H9 (cell line): Measurements from ENCODE around the gene SPTLC3. TPM values are rescaled to one million over a fixed set of nuclear protein-coding genes. Genes with fewer than 3 reads are reported as not detected.

Experiments
- DNase-seq: peaks from one replicate; pipeline ENCODE4 v3.0.0-alpha.2; 2017
- H2AFZ ChIP-seq: one replicate; pipeline ENCODE4 v1.6.1; 2013; ENCODE audit warnings: mild to moderate bottlenecking, low read length, control low read depth, moderate library complexity
- H2AK5ac ChIP-seq: 2 replicates; pipeline ENCODE4 v1.6.1; 2013; ENCODE audit warnings: low read length, control low read depth, mixed read lengths; ENCODE audit not compliant: insufficient read length
- H2BK120ac ChIP-seq: one replicate; pipeline ENCODE4 v1.6.1; 2013; ENCODE audit warnings: low read depth, mild to moderate bottlenecking, low read length, control low read depth, inconsistent platforms; ENCODE audit not compliant: poor library complexity, severe bottlenecking
- H2BK12ac ChIP-seq: 2 replicates; pipeline ENCODE4 v1.6.1; 2013; ENCODE audit warnings: low read length, control low read depth, mixed read lengths, low read depth; ENCODE audit not compliant: insufficient read length
- H2BK15ac ChIP-seq: 2 replicates; pipeline ENCODE4 v1.6.1; 2013; ENCODE audit warnings: low read depth, low read length, control low read depth
- H2BK20ac ChIP-seq: one replicate; pipeline ENCODE4 v1.6.1; 2013; ENCODE audit warnings: low read depth, mild to moderate bottlenecking, low read length, control low read depth, inconsistent platforms; ENCODE audit not compliant: poor library complexity, severe bottlenecking
- H2BK5ac ChIP-seq: 2 replicates; pipeline ENCODE4 v1.6.1; 2013; ENCODE audit warnings: low read length, control low read depth, mixed read lengths; ENCODE audit not compliant: insufficient read length
- H3K14ac ChIP-seq: 2 replicates; pipeline ENCODE4 v1.6.1; 2013; ENCODE audit warnings: low read length, control low read depth; ENCODE audit not compliant: insufficient read depth
- H3K18ac ChIP-seq: 2 replicates; pipeline ENCODE4 v1.6.1; 2013; ENCODE audit warnings: low read depth, mild to moderate bottlenecking, mixed read lengths, low read length, control low read depth; ENCODE audit not compliant: insufficient read length
- H3K23ac ChIP-seq: 2 replicates; pipeline ENCODE4 v1.6.1; 2013; ENCODE audit warnings: low read length, control low read depth, mixed read lengths, low read depth; ENCODE audit not compliant: insufficient read length
- H3K23me2 ChIP-seq: 2 replicates; pipeline ENCODE4 v1.6.1; 2013; ENCODE audit warnings: low read depth, mild to moderate bottlenecking, mixed read lengths, low read length, control low read depth; ENCODE audit not compliant: insufficient read length, poor library complexity, severe bottlenecking
- H3K27ac ChIP-seq: 2 replicates; pipeline ENCODE4 v1.5.1; 2013; ENCODE audit warnings: low read length, control low read depth, mixed read lengths, low read depth; ENCODE audit not compliant: insufficient read length
- H3K27me3 ChIP-seq: 2 replicates; pipeline ENCODE4 v1.6.1; 2013; ENCODE audit warnings: low read length, control low read depth, inconsistent platforms; ENCODE audit not compliant: insufficient read depth
- H3K4ac ChIP-seq: 2 replicates; pipeline ENCODE4 v1.6.1; 2013; ENCODE audit warnings: low read depth, mild to moderate bottlenecking, control low read depth, inconsistent platforms, low read length, moderate library complexity
- H3K4me1 ChIP-seq: 2 replicates; pipeline ENCODE4 v1.6.1; 2013; ENCODE audit warnings: low read length, control low read depth, inconsistent platforms; ENCODE audit not compliant: insufficient read depth
- H3K4me2 ChIP-seq: 2 replicates; pipeline ENCODE4 v1.6.1; 2013; ENCODE audit warnings: low read length, control low read depth, mixed read lengths; ENCODE audit not compliant: insufficient read length, insufficient read depth
- H3K56ac ChIP-seq: 2 replicates; pipeline ENCODE4 v1.6.1; 2013; ENCODE audit warnings: low read depth, mild to moderate bottlenecking, mixed read lengths, low read length, control low read depth; ENCODE audit not compliant: insufficient read length
- H3K79me1 ChIP-seq: 2 replicates; pipeline ENCODE4 v1.6.1; 2013; ENCODE audit warnings: low read depth, mild to moderate bottlenecking, moderate library complexity, low read length, control low read depth, inconsistent platforms; ENCODE audit not compliant: insufficient read depth, poor library complexity, severe bottlenecking
- H3K79me2 ChIP-seq: 2 replicates; pipeline ENCODE4 v1.6.1; 2013; ENCODE audit warnings: low read length, control low read depth, inconsistent platforms; ENCODE audit not compliant: insufficient read depth
- H3K9ac ChIP-seq: 2 replicates; pipeline ENCODE4 v1.6.1; 2013; ENCODE audit warnings: low read length, control low read depth, mixed read lengths; ENCODE audit not compliant: insufficient read length; ENCODE audit errors: extremely low read depth
- H3K9me3 ChIP-seq: one replicate; pipeline ENCODE4 v1.6.1; 2013; ENCODE audit warnings: low read depth, low read length, inconsistent platforms; ENCODE audit not compliant: control insufficient read depth
- H3T11ph ChIP-seq: one replicate; pipeline ENCODE4 v1.6.1; 2013; ENCODE audit warnings: mild to moderate bottlenecking, low read length, control low read depth, inconsistent platforms
- H4K20me1 ChIP-seq: one replicate; pipeline ENCODE4 v1.6.1; 2013; ENCODE audit not compliant: control insufficient read depth, insufficient read length, insufficient read depth
- H4K5ac ChIP-seq: 2 replicates; pipeline ENCODE4 v1.6.1; 2013; ENCODE audit warnings: low read depth, mild to moderate bottlenecking, mixed read lengths, low read length, control low read depth; ENCODE audit not compliant: insufficient read length
- H4K8ac ChIP-seq: replicated peaks from 2 replicates; pipeline ENCODE4 v1.6.1; 2013; ENCODE audit warnings: low read length, control low read depth, mixed read lengths, low read depth; ENCODE audit not compliant: insufficient read length
- H4K91ac ChIP-seq: 2 replicates; pipeline ENCODE4 v1.6.1; 2013; ENCODE audit warnings: low read depth, mild to moderate bottlenecking, moderate library complexity, mixed read lengths, low read length, control low read depth; ENCODE audit not compliant: insufficient read length
- H3K27ac Mint-ChIP-seq, 3 experiments: 2 replicates in 2 of 3; 3 replicates in 1 of 3; pipeline ENCODE4 v1.8.0; 2020 to 2021; ENCODE audit warnings: mixed read lengths in 3 of 3, mild to moderate bottlenecking in 1 of 3, moderate library complexity in 1 of 3
- H3K27me3 Mint-ChIP-seq: 2 replicates; pipeline ENCODE4 v1.8.0; 2021; ENCODE audit warnings: low read depth, mild to moderate bottlenecking, moderate library complexity, mixed read lengths
- H3K36me3 Mint-ChIP-seq, 3 experiments: 2 replicates in 2 of 3; 3 replicates in 1 of 3; pipeline ENCODE4 v1.8.0; 2020 to 2021; ENCODE audit warnings: low read depth in 3 of 3, mixed read lengths in 3 of 3; ENCODE audit not compliant: insufficient read depth in 1 of 3
- H3K4me1 Mint-ChIP-seq, 2 experiments: 2 replicates each; pipeline ENCODE4 v1.8.0; 2020; ENCODE audit warnings: mixed read lengths in 2 of 2
- H3K4me3 Mint-ChIP-seq, 2 experiments: 2 replicates in 1 of 2; 3 replicates in 1 of 2; pipeline ENCODE4 v1.8.0; 2020 to 2021; ENCODE audit warnings: mild to moderate bottlenecking in 2 of 2, mixed read lengths in 2 of 2, moderate library complexity in 1 of 2
- H3K9me3 Mint-ChIP-seq, 2 experiments: 2 replicates in 1 of 2; 3 replicates in 1 of 2; pipeline ENCODE4 v1.8.0; 2020; ENCODE audit warnings: mild to moderate bottlenecking in 2 of 2, mixed read lengths in 2 of 2, moderate library complexity in 1 of 2
- WGBS: extraction: QIAGEN DNeasy Blood & Tissue Kit; methylation state at CpG from one replicate; pipeline ENCODE4 v1.1.7; 2013; ENCODE audit warnings: missing lambda C conversion rate, low lambda C conversion rate, mixed read lengths; ENCODE audit not compliant: insufficient read length; ENCODE audit errors: extremely low coverage; 5-methylcytosine and 5-hydroxymethylcytosine counted together
- total RNA-seq: library from RNA; stranded (reverse); gene quantifications from 2 replicates; pipeline ENCODE4 v1.2.1, GENCODE V29; 2021
- TF ChIP-seq, protein P1 (sequence below): fragments of 200-600 bp; sonication (generic); conservative IDR thresholded peaks from 3 replicates; pipeline ENCODE4 v1.8.0; 2021; ENCODE audit warnings: antibody characterized with exemption, mild to moderate bottlenecking

Gene SPTLC3
- total RNA-seq, 1 experiment from 2014 or later, result 0.68 TPM

DNA sequence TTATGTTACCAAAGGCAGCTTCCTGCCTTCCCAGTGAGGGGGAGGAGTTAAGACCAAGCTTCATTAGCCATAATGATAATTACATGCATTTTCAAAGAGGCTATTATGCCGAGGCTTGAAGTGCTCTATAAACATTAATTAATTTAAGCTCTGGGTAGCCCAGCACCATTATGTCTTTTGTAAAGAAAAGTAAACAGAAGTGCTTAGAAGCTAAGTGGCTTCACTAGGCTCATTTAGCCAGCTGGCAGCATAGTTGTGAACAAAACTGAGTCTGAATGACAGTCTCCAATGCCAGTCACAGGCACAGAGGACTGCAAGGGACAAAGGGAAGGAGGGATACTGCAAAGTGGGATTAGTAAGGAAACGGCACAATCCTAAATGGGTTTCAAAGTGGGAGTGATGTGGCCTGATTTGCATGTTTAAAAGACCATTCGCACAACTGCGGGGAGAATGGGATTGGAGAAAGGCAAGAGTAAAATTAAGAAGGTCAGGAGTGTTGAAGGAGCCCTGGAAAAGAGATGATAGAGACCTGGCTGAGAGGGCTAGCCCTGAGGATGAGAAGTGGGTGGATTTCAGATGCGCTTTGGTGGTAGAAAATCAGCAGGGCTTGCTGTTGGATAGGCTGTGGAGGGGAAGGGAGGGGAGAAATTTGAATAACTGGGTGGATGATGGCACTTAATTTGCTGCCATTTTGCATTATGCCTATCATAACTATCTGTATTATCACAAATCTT is 192.2 kb downstream of the SPTLC3 start:
- H3K23me2 ChIP-seq, result no peaks in the 10 kb centered on the region
- Mint-ChIP-seq H3K36me3 (no peaks in the 10 kb centered on the region), H3K9me3 (no peaks in the 10 kb centered on the region), H3K27ac (peak overlapping the region in 1 of 3 experiments; percentile 88; a peak in 3 of 7 replicates), H3K4me3 (no peak overlapping the region), H3K27me3 (peaks cover 3% of the 10 kb centered on the region), H3K4me1 (peaks cover 18 to 24% of the 10 kb centered on the region in 2 experiments)
- no peak overlapping the region for H3T11ph ChIP-seq
- H3K56ac ChIP-seq, result no peak overlapping the region
- H3K4me1 ChIP-seq, result peaks cover 10% of the 10 kb centered on the region
- H4K5ac ChIP-seq, result no peak overlapping the region
- no peak overlapping the region for H2BK15ac ChIP-seq
- H2BK5ac ChIP-seq, result no peak overlapping the region
- H3K79me2 ChIP-seq, result no peaks in the 10 kb centered on the region
- no peak overlapping the region for H2AK5ac ChIP-seq
- H3K79me1 ChIP-seq, result no peaks in the 10 kb centered on the region
- TF ChIP-seq, protein P1, sequence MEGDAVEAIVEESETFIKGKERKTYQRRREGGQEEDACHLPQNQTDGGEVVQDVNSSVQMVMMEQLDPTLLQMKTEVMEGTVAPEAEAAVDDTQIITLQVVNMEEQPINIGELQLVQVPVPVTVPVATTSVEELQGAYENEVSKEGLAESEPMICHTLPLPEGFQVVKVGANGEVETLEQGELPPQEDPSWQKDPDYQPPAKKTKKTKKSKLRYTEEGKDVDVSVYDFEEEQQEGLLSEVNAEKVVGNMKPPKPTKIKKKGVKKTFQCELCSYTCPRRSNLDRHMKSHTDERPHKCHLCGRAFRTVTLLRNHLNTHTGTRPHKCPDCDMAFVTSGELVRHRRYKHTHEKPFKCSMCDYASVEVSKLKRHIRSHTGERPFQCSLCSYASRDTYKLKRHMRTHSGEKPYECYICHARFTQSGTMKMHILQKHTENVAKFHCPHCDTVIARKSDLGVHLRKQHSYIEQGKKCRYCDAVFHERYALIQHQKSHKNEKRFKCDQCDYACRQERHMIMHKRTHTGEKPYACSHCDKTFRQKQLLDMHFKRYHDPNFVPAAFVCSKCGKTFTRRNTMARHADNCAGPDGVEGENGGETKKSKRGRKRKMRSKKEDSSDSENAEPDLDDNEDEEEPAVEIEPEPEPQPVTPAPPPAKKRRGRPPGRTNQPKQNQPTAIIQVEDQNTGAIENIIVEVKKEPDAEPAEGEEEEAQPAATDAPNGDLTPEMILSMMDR, result no peak
- no peak overlapping the region for H2BK20ac ChIP-seq
- H4K20me1 ChIP-seq, result no peaks in the 10 kb centered on the region
- H2BK12ac ChIP-seq, result no peak overlapping the region
- H4K91ac ChIP-seq, result no peak overlapping the region
- whole genome bisulfite sequencing, result no CpG with 5 or more reads among the region's 5 CpGs
- H2BK120ac ChIP-seq, result no peak overlapping the region
- H3K9ac ChIP-seq, result no peak overlapping the region
- no peak overlapping the region for H3K27ac ChIP-seq
- no peak overlapping the region for H3K18ac ChIP-seq
- H3K4me2 ChIP-seq, result no peak overlapping the region
- peak; percentile 34 for DNase-seq
- no peaks in the 10 kb centered on the region for H3K9me3 ChIP-seq
- H3K4ac ChIP-seq, result no peak overlapping the region
- H2AFZ ChIP-seq, result no peak overlapping the region
- no peak overlapping the region for H4K8ac ChIP-seq
- no peak overlapping the region for H3K14ac ChIP-seq
- no peaks in the 10 kb centered on the region for H3K27me3 ChIP-seq
- no peak overlapping the region for H3K23ac ChIP-seq
